Stimulated activated CD8-positive, alpha-beta memory T cell treated with anti-CD3 and anti-CD28 coated beads, Interleukin-12 subunit alpha, Interleukin-12 subunit beta, amount 100 ng/mL, for 4 hours (primary cell): ENCODE measurements around the gene TBXAS1.

ENCODE experiments used
- DNase-seq: peaks from one replicate; pipeline ENCODE4 v3.0.0-alpha.2; 2020; ENCODE audit warnings: low read depth

Gene TBXAS1

GRCh38 chr7:139948587-139949335 is 119.7 kb downstream of the TBXAS1 start:
- DNase-seq = no peak

- DNase-seq = no peak
Observed at GRCh38 chr7:139949629-139950028, 120.6 kb downstream of the TBXAS1 start.

- DNase-seq = no peak
Observed at GRCh38 chr7:139950881-139951525, 121.9 kb downstream of the TBXAS1 start.

GRCh38 chr7:139953229-139953628 is 124.2 kb downstream of the TBXAS1 start:
- no peak for DNase-seq

- no peak for DNase-seq
Observed at GRCh38 chr7:139955109-139955820, 126.2 kb downstream of the TBXAS1 start.

GRCh38 chr7:139958599-139959284 is 129.7 kb downstream of the TBXAS1 start:
- DNase-seq = no peak

GRCh38 chr7:139959285-139959628 is 130.2 kb downstream of the TBXAS1 start:
- no peak for DNase-seq

GRCh38 chr7:139959718-139960117 is 130.7 kb downstream of the TBXAS1 start:
- no peak for DNase-seq

DNA sequence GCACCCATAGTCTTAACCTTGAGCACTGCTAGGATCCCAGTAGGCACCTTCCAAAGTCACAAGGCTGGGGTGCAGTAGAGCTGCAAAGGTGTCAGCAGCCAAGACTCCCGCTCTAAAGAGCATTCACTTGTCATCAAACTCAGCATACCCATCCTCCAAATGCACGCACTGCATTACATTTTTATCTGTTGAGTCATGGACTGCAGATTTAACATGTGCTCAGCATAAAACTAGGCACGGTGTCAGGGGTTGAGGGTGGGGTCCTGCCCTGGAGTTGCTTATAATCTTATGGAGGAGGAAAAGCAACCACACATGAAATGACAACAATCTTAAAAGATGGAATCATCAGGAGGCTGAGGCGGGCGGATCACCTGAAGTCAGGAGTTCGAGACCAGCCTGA is 131.1 kb downstream of the TBXAS1 start:
- DNase-seq = no peak

- DNase-seq = no peak
Observed at GRCh38 chr7:139965942-139966628, 137.0 kb downstream of the TBXAS1 start.

- DNase-seq = no peak
Observed at GRCh38 chr7:139966949-139967348, 137.9 kb downstream of the TBXAS1 start.

DNA sequence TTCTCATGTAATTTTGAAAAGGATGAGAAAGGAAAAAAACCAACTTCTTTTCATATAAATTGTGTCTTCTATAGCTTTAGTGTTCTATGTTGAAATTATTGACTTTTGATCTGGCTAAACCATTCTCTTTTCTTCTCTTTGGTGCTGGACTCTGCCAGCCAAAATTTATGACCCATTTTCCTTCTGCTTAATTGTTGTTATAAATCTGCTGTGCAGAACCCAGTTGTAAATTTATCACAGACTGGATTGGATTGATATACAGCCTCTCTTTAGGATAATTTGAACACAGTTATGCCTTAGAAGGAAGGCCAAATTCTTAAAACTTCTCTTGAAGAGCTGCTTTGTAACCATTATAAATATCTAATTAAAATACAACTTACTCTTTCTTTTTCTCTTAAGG is 139.9 kb downstream of the TBXAS1 start:
- no peak for DNase-seq

GRCh38 chr7:139972029-139972428 is 143.0 kb downstream of the TBXAS1 start:
- no peak for DNase-seq

DNA sequence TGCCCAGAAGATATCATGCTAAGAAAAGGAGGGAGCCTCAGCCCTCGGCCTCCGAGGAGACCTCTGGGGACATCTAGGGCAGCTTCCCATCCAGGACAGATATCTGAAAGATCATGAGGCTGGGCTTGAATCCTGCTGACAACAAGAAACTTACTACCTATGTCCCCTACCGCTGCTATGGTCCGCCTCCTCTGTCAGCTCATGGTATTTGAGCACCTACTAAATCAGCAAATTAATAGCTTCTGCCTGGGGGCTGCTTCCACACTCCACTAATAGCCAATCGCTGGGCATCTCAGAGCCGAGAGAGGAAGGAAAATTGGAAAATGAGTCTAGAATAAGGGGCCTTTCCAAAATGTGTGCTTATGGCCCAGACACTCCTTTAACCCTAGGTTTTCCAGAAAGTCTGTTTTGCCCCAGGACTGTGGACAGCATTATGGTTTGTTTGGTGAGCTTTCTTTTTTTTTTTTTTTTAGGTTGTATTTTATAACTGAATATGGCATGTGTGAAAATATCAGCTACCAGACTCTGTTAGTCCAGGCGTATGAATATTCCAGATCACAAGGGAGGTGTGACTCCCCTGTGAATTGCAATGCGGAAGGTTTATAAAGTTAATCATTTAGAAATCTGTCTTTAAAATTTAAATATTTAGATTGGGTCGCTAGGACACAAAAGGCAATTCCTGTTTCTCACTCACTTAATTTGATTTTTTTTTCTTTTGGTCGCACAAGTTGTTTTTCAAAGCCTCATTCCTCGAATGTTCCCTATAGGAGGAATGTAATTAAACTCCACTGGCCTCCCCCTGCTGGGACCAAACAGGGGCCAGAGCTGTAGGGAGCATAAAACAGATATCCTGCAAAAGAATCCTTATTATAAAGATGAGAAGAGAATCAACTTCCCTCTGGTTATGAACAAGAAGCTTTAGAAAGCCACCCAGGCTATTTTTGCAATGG is 144.3 kb downstream of the TBXAS1 start:
- DNase-seq = no peak

DNA sequence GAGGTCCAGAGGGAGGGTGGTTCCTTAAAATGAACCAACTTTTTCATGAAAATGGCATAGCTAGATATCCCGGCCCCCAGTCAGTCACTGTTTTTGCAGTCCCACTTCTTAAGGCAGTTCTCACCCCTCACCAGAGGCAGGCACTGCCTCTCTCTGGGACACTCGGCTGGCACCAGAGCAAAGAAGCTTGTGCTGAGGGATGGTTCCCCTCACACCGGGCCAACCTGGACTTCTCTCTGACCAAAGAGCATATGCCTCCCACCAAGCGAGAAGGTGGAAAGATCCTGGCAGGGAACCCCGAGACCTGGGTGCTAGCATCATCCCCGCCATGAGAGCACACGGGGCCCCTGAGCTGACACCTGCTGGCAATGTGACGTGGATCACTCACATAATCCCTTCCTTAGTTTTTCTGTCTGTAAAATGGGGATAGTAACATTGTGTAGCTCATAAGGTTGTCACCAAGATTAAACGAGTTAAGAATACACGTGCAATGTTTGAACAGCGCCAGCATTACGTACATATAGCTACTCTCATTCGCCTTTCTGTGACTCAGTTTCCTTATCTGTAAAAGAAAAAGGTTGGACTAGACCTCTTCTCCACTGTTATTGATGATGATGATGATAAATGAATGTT is 145.2 kb downstream of the TBXAS1 start:
- DNase-seq = no peak

DNA sequence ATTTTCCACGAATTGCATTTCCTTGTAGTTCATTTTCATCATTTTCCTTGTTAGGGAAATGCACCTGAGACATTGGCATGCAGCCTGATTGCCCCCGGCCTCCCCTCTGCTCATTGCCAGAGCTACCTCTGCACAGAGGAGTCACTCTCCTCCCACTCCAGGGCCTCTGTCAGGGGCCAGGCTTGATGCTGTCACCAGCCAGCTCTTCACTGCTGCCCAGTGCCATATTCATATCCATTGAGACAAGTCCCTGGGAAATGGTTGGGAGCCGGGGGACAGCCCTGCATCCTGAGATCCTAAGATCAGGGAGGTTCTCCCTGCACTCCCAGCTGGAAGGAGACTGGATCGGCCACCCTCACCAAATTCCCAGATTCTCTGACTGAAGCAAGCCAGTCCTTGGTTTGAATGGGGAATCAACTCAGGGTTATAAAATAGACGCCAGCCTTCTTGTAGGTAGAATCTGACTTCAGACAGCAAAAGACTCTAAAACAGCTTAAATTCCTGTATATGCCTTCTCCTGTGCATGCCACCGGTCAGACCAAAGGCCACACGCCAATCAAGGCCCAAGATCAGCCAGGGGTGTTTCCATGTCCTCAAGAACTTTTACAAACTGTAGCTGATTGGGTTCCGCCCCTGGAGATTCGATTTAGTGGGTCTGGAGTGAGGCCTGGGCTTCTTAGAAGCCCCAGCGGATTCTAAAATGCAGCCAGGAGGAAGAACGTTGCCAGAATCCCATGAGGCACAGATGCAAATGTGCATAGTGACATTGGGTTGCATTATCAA is 147.2 kb downstream of the TBXAS1 start:
- DNase-seq = no peak

DNA sequence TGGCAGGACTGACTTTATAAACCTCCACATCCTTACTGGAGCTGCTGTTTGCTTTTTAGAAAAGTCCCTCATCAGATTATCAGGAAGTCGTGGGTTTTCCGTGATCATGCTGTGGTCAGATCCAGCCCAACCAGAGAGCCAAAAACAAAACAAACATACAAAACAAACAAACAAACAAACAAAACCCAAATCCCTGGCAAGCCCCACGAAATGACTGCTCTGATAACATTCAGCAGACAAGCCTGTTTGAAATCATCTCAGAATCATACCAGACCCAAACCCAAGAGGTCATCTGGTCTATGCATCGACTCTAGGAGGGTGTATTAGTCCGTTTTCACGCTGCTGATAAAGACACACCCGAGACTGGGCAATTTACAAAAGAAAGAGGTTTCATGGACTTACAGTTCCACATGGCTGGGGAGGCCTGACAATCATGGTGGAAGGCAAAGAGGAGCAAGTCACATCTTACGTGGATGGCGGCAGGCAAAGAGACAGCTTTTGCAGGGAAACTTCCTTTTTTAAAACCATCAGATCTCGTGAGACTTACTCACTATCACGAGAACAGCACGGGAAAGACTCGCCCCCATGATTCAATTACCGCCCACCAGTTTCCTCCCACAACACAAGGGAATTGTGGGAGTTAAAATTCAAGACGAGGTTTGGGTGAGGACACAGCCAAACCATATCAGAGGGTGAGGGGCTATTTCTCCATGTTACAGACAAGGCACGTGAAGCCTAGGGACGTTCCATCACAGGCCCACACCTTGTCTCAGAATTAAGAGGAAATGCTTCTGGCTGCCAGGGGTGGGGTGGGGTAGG is 148.0 kb downstream of the TBXAS1 start:
- no peak for DNase-seq

DNA sequence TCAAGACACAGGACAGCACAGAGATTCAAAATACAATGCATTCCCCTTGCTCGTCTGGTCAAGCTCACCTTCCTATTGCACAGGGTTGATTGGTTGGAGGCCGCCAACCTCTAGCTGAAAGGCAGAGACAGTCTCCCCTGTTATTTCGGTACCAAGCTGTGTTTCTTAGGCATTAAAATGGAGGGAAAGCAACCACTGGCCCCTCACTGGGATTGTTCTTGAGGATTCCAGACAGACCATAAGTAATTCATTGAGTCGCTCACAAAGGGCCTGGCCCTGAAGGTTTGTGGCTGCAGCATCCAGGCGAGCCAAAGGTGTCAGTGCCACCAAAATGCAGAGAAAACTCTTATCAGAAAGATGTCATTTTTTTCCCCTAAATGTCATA is 152.4 kb downstream of the TBXAS1 start:
- DNase-seq = no peak
